ENCODE measurements around the gene LPAR3.

DNA sequence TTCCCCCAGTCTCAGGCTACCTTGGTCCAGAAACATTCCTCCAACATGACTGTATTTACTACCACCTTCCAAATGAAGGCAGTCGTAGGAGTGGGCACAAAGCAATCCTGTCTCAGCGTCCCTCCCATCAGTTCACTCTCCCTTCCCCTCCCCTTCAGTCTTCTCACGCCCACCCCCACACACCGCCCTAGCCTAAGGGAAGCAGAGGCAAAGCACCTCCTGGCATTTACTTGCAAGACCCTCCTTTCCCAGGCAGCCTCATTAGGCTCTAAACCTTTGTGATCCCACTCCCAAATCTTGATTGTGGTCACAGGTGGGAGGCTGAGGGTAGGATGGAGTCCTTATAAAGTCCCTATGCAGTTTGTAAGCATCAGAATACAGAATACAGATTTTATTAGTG lies 23.9 kb upstream of the LPAR3 start:
- TF ChIP-seq REST (IDR thresholded peaks at IDR 0.05; ENCODE audit: unreplicated experiment) = no peak
- no peak for TF ChIP-seq EZH2phosphoT487 (IDR thresholded peaks at IDR 0.05; ENCODE audit: unreplicated experiment)
- no peak for TF ChIP-seq EZH2 (IDR thresholded peaks at IDR 0.05; ENCODE audit: low read depth, unreplicated experiment)
- no peak for TF ChIP-seq CTCF (conservative IDR thresholded peaks at IDR 0.05; ENCODE audit: low read depth in 2 of 2)

Measured in GM23338 (cell line).